ENCODE measurements around the gene KNL1. TPM values are rescaled to one million over a fixed set of nuclear protein-coding genes. Genes with fewer than 3 reads are reported as not detected.

KNL1 gene
- total and polyA plus RNA-seq, 10 of the 15 experiments (the other 5 are each of a cell fraction or from before 2014, with no cell fraction given): 10.9 to 55.5 (median 28.4) TPM

DNA sequence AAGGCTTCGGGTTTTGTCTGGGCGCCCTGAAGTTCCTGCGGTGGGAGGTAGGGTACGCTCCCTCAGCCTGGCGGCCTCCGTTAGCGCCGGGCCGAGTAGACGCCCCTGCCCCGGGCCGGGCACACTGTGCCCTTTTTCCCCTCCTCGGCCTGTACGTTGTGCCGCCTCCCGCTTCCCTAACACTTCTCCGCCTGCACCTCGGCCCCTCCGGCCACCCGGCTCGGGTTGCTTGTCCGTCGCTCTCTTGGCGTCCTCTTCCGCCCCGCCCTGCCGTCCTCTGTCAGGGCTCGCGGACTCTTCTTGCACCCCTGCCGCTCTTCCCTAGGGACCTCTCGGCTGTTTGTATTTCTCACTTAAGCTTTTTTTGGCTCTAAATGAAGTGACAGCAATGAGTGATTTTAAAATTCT is 384 bp downstream of the KNL1 start (continued):
- TF ChIP-seq, protein P1, sequence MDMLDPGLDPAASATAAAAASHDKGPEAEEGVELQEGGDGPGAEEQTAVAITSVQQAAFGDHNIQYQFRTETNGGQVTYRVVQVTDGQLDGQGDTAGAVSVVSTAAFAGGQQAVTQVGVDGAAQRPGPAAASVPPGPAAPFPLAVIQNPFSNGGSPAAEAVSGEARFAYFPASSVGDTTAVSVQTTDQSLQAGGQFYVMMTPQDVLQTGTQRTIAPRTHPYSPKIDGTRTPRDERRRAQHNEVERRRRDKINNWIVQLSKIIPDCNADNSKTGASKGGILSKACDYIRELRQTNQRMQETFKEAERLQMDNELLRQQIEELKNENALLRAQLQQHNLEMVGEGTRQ (IDR thresholded peaks at IDR 0.05; ENCODE audit: borderline replicate concordance, low read depth, low read length): no peak
- TF ChIP-seq HCFC1 (IDR thresholded peaks at IDR 0.05; ENCODE audit: low read length) (no peak), MTA3 (IDR thresholded peaks at IDR 0.05; ENCODE audit: borderline replicate concordance, low read length) (no peak), ZNF687 (IDR thresholded peaks at IDR 0.05) (no peak), HDAC2 (IDR thresholded peaks at IDR 0.05) (no peak), MXI1 (IDR thresholded peaks at IDR 0.05; ENCODE audit: low read depth, low read length) (no peak), RB1 (IDR thresholded peaks at IDR 0.05; ENCODE audit: borderline replicate concordance) (no peak), TCF7 (IDR thresholded peaks at IDR 0.05; ENCODE audit: borderline replicate concordance) (no peak), IKZF2 (IDR thresholded peaks at IDR 0.05) (no peak), STAT1 (conservative IDR thresholded peaks at IDR 0.05) (no peak), RAD21 (IDR thresholded peaks at IDR 0.05; ENCODE audit: insufficient read depth, low read depth, low read length) (no peak), NR2C2 (IDR thresholded peaks at IDR 0.05; ENCODE audit: borderline replicate concordance, control insufficient read depth, insufficient read length, low read depth) (no peak), EZH2 (IDR thresholded peaks at IDR 0.05; ENCODE audit: borderline replicate concordance, control insufficient read depth, low read depth, low read length) (no peak), PML (IDR thresholded peaks at IDR 0.05; ENCODE audit: low read length) (no peak), EED (IDR thresholded peaks at IDR 0.05; ENCODE audit: low read depth) (no peak), RFX5 (IDR thresholded peaks at IDR 0.05; ENCODE audit: low read depth, low read length) (0 out of 2 replicates have a peak, but pooled peaks have one; percentile 22), RUNX3 (IDR thresholded peaks at IDR 0.05; ENCODE audit: low read length) (no peak), NR2C1 (IDR thresholded peaks at IDR 0.05) (no peak), SMAD1 (IDR thresholded peaks at IDR 0.05; ENCODE audit: low read depth, partially characterized antibody) (no peak)
- TF ChIP-seq, protein P2, sequence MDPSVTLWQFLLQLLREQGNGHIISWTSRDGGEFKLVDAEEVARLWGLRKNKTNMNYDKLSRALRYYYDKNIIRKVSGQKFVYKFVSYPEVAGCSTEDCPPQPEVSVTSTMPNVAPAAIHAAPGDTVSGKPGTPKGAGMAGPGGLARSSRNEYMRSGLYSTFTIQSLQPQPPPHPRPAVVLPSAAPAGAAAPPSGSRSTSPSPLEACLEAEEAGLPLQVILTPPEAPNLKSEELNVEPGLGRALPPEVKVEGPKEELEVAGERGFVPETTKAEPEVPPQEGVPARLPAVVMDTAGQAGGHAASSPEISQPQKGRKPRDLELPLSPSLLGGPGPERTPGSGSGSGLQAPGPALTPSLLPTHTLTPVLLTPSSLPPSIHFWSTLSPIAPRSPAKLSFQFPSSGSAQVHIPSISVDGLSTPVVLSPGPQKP (IDR thresholded peaks at IDR 0.05; ENCODE audit: low read depth, low read length): no peak
- TF ChIP-seq, protein P3, sequence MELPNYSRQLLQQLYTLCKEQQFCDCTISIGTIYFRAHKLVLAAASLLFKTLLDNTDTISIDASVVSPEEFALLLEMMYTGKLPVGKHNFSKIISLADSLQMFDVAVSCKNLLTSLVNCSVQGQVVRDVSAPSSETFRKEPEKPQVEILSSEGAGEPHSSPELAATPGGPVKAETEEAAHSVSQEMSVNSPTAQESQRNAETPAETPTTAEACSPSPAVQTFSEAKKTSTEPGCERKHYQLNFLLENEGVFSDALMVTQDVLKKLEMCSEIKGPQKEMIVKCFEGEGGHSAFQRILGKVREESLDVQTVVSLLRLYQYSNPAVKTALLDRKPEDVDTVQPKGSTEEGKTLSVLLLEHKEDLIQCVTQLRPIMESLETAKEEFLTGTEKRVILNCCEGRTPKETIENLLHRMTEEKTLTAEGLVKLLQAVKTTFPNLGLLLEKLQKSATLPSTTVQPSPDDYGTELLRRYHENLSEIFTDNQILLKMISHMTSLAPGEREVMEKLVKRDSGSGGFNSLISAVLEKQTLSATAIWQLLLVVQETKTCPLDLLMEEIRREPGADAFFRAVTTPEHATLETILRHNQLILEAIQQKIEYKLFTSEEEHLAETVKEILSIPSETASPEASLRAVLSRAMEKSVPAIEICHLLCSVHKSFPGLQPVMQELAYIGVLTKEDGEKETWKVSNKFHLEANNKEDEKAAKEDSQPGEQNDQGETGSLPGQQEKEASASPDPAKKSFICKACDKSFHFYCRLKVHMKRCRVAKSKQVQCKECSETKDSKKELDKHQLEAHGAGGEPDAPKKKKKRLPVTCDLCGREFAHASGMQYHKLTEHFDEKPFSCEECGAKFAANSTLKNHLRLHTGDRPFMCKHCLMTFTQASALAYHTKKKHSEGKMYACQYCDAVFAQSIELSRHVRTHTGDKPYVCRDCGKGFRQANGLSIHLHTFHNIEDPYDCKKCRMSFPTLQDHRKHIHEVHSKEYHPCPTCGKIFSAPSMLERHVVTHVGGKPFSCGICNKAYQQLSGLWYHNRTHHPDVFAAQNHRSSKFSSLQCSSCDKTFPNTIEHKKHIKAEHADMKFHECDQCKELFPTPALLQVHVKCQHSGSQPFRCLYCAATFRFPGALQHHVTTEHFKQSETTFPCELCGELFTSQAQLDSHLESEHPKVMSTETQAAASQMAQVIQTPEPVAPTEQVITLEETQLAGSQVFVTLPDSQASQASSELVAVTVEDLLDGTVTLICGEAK (IDR thresholded peaks at IDR 0.05; ENCODE audit: borderline replicate concordance): no peak; the same call in 1 of the 2 replicates

All from GM12878 (cell line).